SK-MEL-5 (cell line): ENCODE measurements around the gene PLXDC2. TPM values are rescaled to one million over a fixed set of nuclear protein-coding genes. Genes with fewer than 3 reads are reported as not detected.

Source experiments
- DNase-seq: peaks from one replicate; pipeline ENCODE4 v3.0.0-alpha.2; 2016; ENCODE audit warnings: low read depth, low spot score
- in situ Hi-C: cut with HindIII; loops from 2 replicates; pipeline ENCODE4 v1.10.0; 2016; ENCODE audit warnings: low sequenced_read_pairs, high pct_unique_total_duplicates, low pct_unique_long_range_greater_than_20kb
- total RNA-seq: library from RNA; depleted of rRNA; stranded (reverse); fragments of >200 nt; shearing (Covaris generic); gene quantifications from 2 replicates; pipeline ENCODE4 v1.2.3, GENCODE V29; 2014

The PLXDC2 gene
- total RNA-seq, 1 experiment from 2014 or later = 0.03 TPM

DNA sequence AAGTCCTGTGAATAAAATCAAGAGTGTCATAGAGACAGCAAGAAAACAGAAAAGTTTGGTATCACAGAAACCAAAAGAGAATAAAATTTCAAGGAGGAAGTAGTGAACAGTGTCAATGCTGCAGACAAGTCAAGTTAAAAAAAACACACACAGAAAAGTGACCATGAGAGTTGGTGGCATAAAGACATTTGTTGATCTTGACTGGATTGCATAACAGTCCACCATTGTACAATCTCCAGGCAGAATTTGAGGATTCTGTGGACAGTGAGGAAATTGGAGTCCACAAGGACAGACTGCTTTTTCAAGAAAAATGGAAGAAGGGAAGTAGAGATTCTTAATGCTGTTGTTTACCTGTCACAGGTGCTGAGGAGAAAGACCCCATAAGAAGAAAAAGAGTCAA, 412.5 kb downstream of the PLXDC2 start:
- in situ Hi-C loops = no loop called here
- DNase-seq = no peak

DNA sequence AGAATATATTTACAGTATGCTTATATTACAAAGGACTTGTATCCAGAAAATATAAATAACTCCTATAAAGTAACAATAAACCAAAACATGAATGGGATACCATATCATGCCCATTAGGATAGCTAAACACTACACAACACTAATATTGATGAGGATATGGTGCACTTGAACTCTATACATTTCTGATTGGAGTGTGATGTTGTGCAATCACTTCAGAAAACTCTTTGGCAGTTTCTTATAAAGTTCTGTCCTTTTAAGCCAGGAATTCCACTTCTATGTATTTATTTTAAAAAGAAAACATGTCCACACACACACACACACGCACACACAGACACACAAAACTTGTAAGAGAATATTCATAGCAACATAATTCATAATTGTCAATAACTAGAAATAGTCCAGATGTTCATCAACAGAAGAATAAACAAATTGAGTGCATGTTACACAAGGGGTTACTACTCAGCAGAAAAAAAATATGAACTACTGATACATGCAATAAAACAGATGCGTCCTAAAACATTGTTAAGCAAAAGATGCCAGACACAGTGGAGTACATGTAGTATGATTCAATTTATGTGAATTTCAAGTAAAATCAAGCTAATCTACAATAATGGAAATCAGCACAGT, 416.0 kb downstream of the PLXDC2 start:
- DNase-seq = no peak
- in situ Hi-C loops = no loop called here

DNA sequence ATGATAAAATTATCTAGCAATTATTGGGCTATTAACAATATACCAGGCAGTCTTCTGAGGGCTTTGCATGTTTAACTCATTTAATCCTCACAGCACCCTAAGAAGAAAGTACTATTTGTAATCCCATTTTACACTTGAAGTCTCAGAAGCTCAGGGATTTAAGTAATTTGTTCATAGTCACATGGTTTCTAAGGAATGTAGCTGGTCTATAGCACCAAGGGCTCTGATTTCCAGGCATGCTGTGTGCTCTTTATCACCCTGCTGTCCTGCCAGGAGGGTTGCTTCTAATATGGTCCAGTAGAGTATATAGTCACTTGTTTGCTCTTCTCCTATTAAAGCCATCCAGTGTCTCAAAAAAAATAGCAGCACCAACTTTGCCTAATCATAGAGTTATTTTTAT, 417.2 kb downstream of the PLXDC2 start:
- DNase-seq = no peak
- in situ Hi-C loops = no loop called here

DNA sequence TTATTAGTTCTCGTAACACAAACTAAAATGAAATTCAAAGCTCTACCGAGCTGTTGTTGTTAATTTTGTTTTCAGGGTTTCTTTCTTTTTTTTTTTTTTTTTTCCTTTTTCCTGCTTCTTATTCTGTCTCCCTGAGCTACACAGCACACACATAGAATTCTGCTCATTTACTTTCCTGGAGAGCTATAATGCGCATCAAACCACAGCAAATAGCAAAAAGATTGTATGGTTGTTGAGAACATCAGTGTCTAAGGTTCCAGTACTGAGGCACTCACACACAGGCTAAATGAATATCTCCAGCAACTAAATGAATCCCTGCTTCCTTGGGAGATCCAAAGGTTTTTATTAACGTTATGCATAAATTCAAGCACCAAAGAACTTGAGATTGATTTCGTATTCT, 418.3 kb downstream of the PLXDC2 start:
- no peak for DNase-seq
- in situ Hi-C loops = no loop called here

DNA sequence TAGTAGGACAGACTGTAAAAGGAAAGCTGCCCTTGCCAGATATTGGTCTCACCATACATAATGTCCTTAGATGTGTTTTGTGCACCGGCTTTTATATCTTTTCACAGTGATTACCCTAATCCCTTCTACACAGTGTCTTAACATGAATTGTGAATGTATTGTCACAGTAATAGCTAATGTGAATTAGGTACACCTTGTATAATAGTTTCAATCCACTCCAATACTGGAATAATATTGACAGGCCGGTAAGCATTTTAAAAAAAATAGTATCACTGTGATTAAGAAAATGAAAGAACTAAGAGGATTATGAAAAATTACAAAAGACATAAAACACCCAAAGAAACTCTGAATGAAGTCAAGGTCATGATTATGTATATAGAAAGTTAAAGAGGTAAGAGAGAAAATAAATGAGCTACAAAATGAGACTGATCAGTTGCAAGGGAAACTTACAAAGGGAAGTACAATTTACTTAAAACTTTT, 420.9 kb downstream of the PLXDC2 start:
- no peak for DNase-seq
- in situ Hi-C loops = no loop called here

DNA sequence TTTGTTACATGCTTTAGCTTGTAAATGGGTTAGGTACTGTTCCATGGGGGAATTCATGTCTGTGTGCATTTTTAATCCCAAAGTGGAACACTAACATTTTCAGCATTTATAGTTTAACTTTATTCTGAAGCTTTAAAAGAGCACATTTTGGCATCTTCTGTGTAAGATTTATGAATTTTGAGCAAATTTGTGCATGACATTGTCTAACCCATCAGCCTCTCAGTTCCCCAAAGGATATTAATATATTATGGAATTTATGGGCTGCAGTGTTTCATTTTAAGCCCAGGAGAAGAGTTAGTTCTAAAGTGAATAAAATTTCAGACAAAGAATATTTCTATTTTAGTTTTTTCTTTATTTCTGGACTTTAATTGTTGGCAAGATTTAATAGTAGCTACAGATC, 421.4 kb downstream of the PLXDC2 start:
- DNase-seq = no peak
- in situ Hi-C loops = no loop called here

DNA sequence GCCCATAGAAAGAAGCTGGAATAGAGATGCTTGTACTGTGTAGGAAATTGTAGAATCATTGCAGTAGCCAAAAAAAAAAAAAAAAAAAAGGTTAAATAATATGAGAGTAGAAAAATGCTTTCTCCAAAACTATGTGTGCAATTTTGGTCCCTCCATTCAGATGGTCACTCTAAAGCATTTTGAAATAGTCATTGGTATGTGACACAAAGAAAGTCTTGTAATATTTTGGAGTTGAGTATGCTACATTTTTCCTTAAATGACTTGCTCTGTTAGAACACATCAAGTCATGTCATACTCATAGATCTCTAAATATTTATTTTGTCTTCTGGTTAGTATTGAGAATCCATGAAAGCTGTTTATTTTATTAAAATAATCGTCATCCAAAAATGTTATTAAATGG, 424.4 kb downstream of the PLXDC2 start:
- DNase-seq = no peak

DNA sequence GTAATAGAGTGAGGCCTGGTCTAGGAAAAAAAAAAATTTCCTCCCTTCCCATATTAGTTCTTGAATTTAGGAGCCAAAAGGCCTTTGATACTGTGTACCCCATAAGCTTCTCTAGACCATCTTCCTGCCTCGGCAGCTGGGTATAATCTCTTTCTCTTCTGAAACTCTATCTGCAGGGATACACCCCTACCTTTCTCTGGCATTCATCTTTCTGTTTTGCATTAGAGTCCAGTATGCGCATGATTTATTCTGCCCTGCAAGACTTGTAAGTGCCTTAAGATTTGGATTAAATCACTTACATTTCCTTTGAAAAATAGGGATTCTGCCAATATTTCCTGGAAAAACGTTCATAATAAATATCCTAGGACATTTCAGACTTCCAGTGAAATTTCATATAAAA, 431.2 kb downstream of the PLXDC2 start:
- DNase-seq = no peak
- in situ Hi-C loops = no loop called here

More for the DNA sequence above, 424.4 kb downstream of the PLXDC2 start:
- in situ Hi-C loops = no loop called here

DNA sequence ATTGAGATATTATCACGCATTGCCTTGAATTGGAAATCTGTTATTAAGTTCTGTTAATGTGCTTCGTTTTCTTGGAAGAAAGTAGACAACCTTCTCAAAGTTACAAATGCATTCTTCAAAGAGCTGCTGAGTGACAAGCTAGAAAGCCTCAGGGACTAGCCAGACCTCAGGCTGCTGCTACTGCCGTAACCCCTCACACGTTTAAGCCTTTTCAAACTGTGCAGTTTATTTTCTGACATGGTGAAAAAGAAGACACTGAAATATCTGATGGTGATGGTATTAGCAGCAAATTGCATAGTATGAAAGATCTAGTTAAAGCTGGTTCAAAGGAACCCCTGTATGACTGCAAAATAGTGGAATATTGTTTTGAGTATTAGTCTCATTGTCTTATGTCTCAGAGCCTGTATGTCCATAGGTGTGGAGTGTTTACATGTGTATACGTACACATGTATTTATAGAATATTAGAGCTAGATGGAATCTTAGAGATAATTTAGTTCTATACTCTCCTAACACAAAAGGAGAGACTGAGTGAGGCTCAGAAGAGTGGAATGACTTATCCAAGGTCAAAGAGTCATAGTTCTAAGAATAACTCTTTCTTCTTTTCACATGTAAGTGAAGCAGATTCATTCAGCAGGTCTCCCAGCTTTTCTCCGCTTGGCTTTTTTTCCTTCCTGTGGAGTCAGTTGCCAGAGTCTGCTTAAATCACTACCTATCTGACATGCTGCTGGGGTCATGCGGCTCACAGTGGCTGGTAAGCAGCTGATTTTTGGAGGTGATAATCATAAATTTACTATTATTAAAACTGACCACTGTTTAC, 431.9 kb downstream of the PLXDC2 start:
- no peak for DNase-seq
- in situ Hi-C loops = no loop called here

DNA sequence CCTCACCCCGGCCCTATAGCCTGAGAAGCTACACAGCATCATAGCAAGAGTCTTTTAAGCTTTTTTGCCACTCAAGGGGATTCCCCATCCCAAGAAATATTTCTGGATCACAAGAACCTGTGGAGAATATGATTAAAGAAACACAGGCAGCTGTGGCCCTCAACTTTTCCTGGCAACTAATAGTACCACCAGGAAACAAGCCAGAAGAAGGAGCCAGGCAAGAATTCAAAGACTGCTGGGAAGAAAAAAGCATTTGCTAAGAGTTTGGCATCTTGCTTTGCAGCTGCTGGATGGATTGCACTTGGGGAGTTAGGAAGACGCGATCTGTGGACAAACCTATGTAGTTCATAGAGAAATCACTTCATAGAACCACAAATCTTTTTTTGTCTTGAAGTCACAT, 437.8 kb downstream of the PLXDC2 start:
- no peak for DNase-seq
- in situ Hi-C loops = no loop called here

DNA sequence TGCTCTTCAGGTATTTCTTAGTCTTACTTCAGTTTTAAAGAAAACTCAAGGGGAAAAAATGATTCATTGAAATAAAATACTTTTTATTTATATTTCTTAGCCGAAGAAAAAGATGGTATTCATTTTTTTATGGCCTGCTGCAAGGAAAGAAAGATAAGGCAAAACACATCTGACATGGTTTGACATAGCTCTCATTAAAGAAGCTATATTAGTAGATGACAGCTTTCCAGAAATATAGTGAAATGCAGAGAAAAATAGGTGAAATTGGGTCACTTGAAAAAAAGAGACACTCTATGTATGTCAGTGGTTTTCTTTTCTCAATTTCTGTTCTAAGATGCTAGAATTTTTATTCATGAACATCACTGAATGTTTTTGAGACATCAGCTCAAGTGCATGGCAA, 438.3 kb downstream of the PLXDC2 start:
- in situ Hi-C loops = no loop called here
- DNase-seq = no peak

DNA sequence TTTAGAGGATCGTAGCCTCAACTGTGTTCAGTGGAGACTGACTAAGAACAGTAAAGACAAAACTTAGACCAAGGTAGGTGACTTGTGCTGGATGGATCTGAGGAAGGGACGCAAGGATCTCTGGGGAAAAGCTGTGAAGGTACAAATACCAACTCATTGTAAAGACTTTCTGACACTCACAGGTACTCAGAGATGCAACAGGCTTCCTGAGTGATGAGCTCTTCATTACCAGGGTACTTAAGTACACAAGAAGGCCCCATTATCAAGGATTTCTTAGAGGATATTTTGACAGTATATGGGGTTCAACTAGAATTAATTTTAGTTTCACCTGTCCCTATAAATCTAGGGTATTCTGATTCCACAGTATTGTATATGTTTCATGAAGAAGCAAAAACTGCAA, 440.7 kb downstream of the PLXDC2 start:
- in situ Hi-C loops = no loop called here
- no peak for DNase-seq

DNA sequence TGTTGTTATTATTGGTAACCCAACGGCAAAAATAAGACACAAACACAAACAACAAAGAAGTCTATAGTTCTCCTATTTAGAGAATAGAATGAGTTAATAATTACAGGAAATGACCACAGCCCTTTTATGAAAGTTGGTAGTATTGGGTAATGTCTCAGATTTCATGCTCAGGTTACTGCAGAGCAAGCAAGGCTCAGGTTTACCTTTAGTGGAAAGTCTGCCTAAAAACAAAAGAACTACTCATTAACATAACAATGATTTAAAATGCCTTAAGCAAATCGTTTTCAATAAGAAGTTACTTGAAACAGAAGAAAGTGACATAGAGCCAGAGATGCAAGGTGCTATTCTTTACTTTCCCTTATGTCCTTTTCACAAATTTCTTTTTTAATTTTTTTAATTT, 441.2 kb downstream of the PLXDC2 start:
- in situ Hi-C loops = no loop called here
- no peak for DNase-seq

DNA sequence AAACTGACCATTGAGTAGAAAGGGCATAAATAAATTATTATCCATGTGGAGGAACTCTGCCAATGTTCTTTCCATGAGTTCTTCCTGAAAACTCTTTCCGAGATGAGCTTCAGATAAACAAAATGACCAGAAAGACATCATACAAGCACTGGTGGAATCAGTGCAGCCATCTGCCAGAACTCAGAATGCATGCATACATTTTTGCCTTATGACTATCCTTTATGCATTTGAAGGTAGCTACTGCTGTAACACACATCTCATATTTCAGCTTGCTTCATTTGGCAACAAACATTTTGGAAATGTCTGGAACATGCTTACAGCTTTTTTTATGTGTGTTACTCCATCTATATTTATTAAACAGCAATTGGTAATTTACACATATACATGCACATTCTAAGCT, 448.9 kb downstream of the PLXDC2 start:
- DNase-seq = no peak
- in situ Hi-C loops = no loop called here

DNA sequence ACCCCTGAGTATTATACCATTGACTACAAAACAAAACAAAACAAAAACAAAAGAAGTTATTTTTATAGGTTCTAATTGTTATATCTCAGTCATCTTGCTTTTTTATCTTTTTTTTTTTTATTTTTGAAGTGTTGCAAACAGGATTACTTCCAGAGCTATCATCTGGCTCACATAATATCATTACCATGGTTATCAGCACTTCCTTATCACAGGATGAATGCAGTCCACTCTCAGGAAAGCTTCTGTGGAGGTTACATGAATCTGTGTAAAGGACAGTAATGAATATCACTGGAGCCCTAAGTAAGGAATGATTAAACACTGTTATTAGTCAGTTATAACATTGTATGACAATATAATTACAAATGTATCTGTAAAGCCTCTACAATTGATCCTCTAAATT, 451.5 kb downstream of the PLXDC2 start:
- no peak for DNase-seq
- in situ Hi-C loops = no loop called here

DNA sequence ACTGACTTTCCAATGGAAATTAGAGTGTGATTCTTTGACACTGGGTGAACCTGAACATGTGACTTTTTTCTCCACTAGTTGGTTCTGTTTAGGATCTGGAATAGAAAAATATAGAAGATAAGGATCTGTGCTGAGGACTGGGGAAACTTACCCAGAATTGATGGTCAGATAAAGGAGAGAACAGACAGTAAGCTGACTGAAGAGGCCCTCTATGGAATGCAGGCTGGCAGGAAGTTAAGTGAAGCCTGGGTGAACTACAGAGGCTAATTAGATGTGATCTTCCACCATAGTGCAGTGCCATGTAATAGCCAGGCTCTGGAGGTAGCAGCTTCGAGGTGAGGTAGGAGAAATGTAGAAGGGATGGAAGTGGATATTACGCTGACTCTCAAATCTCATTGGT, 455.3 kb downstream of the PLXDC2 start:
- in situ Hi-C loops = no loop called here

DNA sequence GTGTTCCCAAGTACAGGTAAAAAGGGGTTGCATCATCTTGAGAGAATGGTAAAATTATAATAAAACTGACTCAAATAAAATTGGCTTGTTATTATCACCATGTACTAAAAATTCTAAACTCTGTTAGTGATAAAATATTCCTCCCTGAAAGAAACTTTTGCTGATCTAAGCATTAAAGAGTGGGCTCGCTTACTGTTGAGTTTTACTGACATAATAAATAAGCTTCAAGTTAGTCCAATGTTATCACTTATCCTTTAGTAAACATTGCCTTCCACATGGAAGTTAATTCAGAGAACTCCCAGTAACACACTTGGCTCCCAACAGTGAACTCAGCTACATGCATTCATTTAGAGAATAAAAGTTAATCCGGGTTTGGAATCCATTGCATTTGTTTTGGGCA, 456.4 kb downstream of the PLXDC2 start:
- no peak for DNase-seq
- in situ Hi-C loops = no loop called here

More for the DNA sequence above, 455.3 kb downstream of the PLXDC2 start:
- DNase-seq = no peak

DNA sequence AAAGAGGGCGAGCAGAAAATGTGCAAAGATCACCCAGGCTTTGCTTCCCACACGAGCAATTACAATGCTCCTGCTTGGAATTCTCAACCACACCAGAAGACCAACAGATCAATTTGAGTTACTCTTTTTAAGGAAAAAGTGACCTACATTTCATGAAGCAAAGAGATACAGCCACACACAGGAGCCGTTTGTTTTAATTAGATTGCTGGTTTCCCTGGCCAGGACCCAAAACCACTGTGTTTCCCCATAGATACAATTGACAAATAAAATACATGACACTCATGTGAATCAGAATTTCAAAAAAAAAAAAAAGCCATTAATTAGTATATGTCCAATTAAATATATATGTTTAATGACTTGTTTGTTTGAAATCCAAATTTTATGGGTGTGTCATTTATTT, 458.3 kb downstream of the PLXDC2 start:
- in situ Hi-C loops = no loop called here
- peak; percentile 26 for DNase-seq
